A673 (cell line): ENCODE results near the gene SOX5.
"Not testable (repeated sequence)": the region's sequence is repeated elsewhere in the genome, so short reads cannot be mapped to it uniquely, and the experiment has no call there.

Source experiments
- CTCF ChIP-seq: fragments of 300-800, 200-600 bp; sonication (generic); conservative IDR thresholded peaks from 2 replicates; pipeline ENCODE4 v1.5.1; 2017; ENCODE audit warnings: low read depth, mild to moderate bottlenecking, antibody characterized with exemption, low read length, moderate library complexity, mixed read lengths
- EZH2 ChIP-seq: fragments of 200-600 bp; sonication (generic); IDR thresholded peaks from 2 replicates; pipeline ENCODE4 v1.6.1; 2017; ENCODE audit warnings: borderline replicate concordance, low read depth, mild to moderate bottlenecking, mixed read lengths, antibody characterized with exemption, low read length; ENCODE audit not compliant: poor library complexity, severe bottlenecking

GRCh38 chr12:23491029-23491428 is 458.4 kb downstream of the SOX5 start:
- TF ChIP-seq EZH2, CTCF: not testable (repeated sequence)
